ENCODE measurements around the gene MIER2.

MIER2 gene

DNA sequence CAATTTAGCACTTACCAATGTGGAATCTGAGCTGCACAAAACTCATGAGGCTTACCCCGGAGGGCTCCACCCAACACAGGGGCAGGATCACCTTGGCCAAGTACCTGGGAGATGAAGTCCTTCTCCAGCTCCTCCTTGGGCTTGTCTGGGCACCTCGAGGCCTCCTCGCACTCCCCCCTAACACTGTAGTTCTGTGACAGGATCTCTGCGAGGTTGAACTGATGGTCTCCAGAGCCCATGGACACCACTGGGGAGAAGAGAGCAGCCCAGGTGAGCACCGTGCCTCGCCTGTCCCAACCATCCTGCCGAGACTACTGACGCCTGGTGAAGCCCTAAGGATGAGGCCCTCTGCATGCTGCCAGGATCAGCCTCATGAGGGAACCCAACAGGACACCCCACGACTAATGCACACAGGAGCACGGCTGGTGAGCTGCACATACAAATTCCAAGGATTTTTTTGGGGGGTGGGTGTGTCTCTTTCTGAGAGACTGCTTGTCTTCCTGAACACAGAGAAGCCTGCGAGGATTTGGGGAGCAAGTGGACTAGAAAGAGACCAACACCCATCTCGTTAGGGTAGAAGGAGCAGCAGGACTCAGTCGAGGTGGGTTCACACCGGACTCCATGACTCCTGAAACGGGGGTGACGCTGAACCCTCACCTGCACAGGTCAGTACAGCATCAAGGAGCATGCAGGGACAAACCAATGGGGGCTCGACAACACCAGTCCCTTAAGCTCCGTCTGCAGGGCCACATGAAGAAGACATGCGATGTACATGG lies 10.1 kb downstream of the MIER2 start:
- Histone ChIP-seq H3K9ac (no peak overlapping the region), H3K36me3 (ENCODE audit: insufficient read depth) (no peaks in the 10 kb centered on the region; the same call in 1 of the 2 replicates), H3K4me2 (no peak overlapping the region), H2AFZ (ENCODE audit: low read depth) (no peak overlapping the region), H3K4me3 (IDR thresholded peaks at IDR 0.05; ENCODE audit: insufficient read depth, low read depth, low read length) (no peak overlapping the region), H3K27me3 (ENCODE audit: insufficient read depth, low read depth) (no peaks in the 10 kb centered on the region), H3K79me2 (ENCODE audit: insufficient read depth, low read depth) (peaks cover 15% of the 10 kb centered on the region; the same call in 1 of the 2 replicates), H4K20me1 (ENCODE audit: insufficient read depth) (no peaks in the 10 kb centered on the region), H3K4me1 (ENCODE audit: low read depth, poor library complexity, severe bottlenecking) (no peaks in the 10 kb centered on the region), H3K27ac (no peak overlapping the region)
- TF ChIP-seq, protein P1, sequence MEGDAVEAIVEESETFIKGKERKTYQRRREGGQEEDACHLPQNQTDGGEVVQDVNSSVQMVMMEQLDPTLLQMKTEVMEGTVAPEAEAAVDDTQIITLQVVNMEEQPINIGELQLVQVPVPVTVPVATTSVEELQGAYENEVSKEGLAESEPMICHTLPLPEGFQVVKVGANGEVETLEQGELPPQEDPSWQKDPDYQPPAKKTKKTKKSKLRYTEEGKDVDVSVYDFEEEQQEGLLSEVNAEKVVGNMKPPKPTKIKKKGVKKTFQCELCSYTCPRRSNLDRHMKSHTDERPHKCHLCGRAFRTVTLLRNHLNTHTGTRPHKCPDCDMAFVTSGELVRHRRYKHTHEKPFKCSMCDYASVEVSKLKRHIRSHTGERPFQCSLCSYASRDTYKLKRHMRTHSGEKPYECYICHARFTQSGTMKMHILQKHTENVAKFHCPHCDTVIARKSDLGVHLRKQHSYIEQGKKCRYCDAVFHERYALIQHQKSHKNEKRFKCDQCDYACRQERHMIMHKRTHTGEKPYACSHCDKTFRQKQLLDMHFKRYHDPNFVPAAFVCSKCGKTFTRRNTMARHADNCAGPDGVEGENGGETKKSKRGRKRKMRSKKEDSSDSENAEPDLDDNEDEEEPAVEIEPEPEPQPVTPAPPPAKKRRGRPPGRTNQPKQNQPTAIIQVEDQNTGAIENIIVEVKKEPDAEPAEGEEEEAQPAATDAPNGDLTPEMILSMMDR (conservative IDR thresholded peaks at IDR 0.05; ENCODE audit: low read depth, low read length) = no peak

DNA sequence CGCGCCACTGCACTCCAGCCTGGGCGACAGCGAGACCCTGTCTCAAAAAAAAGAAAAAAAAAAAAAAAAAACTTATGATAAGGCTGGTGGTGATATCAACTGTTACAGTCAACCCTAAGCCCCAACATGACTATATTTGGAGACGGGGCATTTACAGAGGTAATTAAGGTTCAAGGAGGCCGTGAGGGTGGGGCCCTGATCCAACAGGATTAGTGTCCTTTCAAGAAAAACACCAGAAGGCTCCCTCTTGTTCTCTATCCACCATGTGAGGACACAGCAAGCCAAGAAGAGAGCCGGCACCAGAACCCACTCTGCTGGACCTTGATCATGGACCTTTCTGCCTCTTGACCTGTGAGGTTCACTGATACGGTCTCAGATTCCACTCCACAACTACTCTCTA lies 14.1 kb downstream of the MIER2 start:
- Histone ChIP-seq H3K36me3 (ENCODE audit: insufficient read depth) (no peaks in the 10 kb centered on the region; the same call in 1 of the 2 replicates), H3K4me3 (IDR thresholded peaks at IDR 0.05; ENCODE audit: insufficient read depth, low read depth, low read length) (no peak overlapping the region), H3K9ac (no peak overlapping the region), H3K4me2 (no peak overlapping the region), H3K27me3 (ENCODE audit: insufficient read depth, low read depth) (no peaks in the 10 kb centered on the region), H2AFZ (ENCODE audit: low read depth) (no peak overlapping the region), H3K4me1 (ENCODE audit: low read depth, poor library complexity, severe bottlenecking) (no peaks in the 10 kb centered on the region), H3K27ac (no peak overlapping the region), H4K20me1 (ENCODE audit: insufficient read depth) (no peaks in the 10 kb centered on the region), H3K79me2 (ENCODE audit: insufficient read depth, low read depth) (no peaks in the 10 kb centered on the region)
- TF ChIP-seq, protein P1 (conservative IDR thresholded peaks at IDR 0.05; ENCODE audit: low read depth, low read length) = no peak

DNA sequence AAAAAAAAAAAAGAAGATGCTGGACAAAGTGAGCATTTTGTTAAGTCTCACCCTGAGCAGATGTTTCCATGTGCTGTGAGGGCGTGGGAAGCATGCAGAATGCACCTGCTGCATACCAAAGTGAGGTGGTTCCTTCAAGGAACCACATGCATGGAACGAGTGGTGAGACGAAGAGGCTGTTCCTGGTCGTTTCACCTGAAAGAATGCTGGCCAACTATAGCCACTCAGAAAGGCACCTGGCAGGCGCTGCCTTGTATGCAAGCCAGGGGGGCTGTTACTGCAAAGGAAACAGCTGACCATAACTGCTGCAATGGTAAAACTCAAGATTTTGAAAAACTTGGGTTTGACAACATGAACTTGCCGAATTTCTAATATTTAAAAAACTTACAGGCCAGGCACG lies 14.7 kb downstream of the MIER2 start:
- no peak overlapping the region for H3K4me3 ChIP-seq (IDR thresholded peaks at IDR 0.05; ENCODE audit: insufficient read depth, low read depth, low read length)
- H3K27me3 ChIP-seq (ENCODE audit: insufficient read depth, low read depth) = no peaks in the 10 kb centered on the region
- H4K20me1 ChIP-seq (ENCODE audit: insufficient read depth) = no peaks in the 10 kb centered on the region
- no peak overlapping the region for H2AFZ ChIP-seq (ENCODE audit: low read depth)
- no peak overlapping the region for H3K9ac ChIP-seq
- H3K79me2 ChIP-seq (ENCODE audit: insufficient read depth, low read depth) = no peaks in the 10 kb centered on the region
- no peaks in the 10 kb centered on the region; the same call in 1 of the 2 replicates for H3K36me3 ChIP-seq (ENCODE audit: insufficient read depth)
- H3K27ac ChIP-seq = no peak overlapping the region
- no peak overlapping the region for H3K4me2 ChIP-seq
- TF ChIP-seq, protein P1 (conservative IDR thresholded peaks at IDR 0.05; ENCODE audit: low read depth, low read length) = no peak
- no peaks in the 10 kb centered on the region for H3K4me1 ChIP-seq (ENCODE audit: low read depth, poor library complexity, severe bottlenecking)

DNA sequence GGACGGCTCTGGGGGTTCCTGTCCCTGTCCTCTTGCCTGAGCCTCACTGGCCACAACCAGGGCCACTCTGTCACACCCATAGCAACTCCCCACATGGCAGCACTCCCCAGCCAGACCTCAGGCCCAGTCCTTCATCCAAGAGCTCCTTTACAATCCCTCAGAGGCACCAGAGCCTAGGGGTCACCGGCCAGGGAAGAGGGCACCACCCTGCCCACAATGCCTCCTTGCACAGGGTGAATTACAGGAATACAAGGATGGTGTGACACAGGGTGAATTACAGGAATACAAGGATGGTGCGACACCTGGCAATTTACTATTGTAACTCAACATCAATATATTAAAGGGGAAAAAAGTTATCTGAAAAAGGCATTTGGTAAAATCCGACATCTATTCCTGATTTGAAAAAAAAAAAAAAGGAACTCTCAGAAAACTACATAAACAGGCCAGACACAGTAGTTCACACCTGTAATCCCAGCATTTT lies 16.5 kb downstream of the MIER2 start:
- H3K36me3 ChIP-seq (ENCODE audit: insufficient read depth) = no peaks in the 10 kb centered on the region
- H3K9ac ChIP-seq = no peak overlapping the region
- no peaks in the 10 kb centered on the region for H3K27me3 ChIP-seq (ENCODE audit: insufficient read depth, low read depth)
- TF ChIP-seq, protein P1 (conservative IDR thresholded peaks at IDR 0.05; ENCODE audit: low read depth, low read length) = no peak
- H2AFZ ChIP-seq (ENCODE audit: low read depth) = no peak overlapping the region
- H3K4me3 ChIP-seq (IDR thresholded peaks at IDR 0.05; ENCODE audit: insufficient read depth, low read depth, low read length) = no peak overlapping the region
- H3K4me2 ChIP-seq = no peak overlapping the region
- no peak overlapping the region for H3K27ac ChIP-seq
- H3K4me1 ChIP-seq (ENCODE audit: low read depth, poor library complexity, severe bottlenecking) = no peaks in the 10 kb centered on the region
- no peaks in the 10 kb centered on the region for H3K79me2 ChIP-seq (ENCODE audit: insufficient read depth, low read depth)
- no peaks in the 10 kb centered on the region for H4K20me1 ChIP-seq (ENCODE audit: insufficient read depth)
